Neural progenitor cell (in vitro differentiated cells): ENCODE results near the gene ACSM3. TPM values are rescaled to one million over a fixed set of nuclear protein-coding genes. Genes with fewer than 3 reads are reported as not detected.
A peak's percentile ranks its signal among the peaks of the same experiment; 100 is the strongest.
"Not testable (repeated sequence)": the region's sequence is repeated elsewhere in the genome, so short reads cannot be mapped to it uniquely, and the experiment has no call there.

Source experiments
- DNase-seq: peaks from one replicate; pipeline ENCODE4 v3.0.0-alpha.2; 2016; ENCODE audit warnings: low spot score
- H2AFZ ChIP-seq: fragments of 200-600 bp; sonication (generic); replicated peaks from 2 replicates; pipeline ENCODE4 v1.6.1; 2016; ENCODE audit warnings: antibody characterized with exemption
- H3F3A ChIP-seq: fragments of 200-600 bp; sonication (generic); 2 replicates; pipeline ENCODE4 v1.6.1; 2016; ENCODE audit warnings: antibody characterized with exemption, low read depth
- H3K27ac ChIP-seq: fragments of 200-600 bp; sonication (generic); 2 replicates; pipeline ENCODE4 v1.5.1; 2016; ENCODE audit warnings: mild to moderate bottlenecking
- H3K27me3 ChIP-seq: fragments of 200-600 bp; sonication (generic); 2 replicates; pipeline ENCODE4 v1.6.1; 2016; ENCODE audit warnings: mild to moderate bottlenecking, moderate library complexity
- H3K36me3 ChIP-seq: fragments of 200-600 bp; sonication (generic); 2 replicates; pipeline ENCODE4 v1.5.1; 2016
- H3K4me1 ChIP-seq: fragments of 200-600 bp; sonication (generic); 2 replicates; pipeline ENCODE4 v1.6.1; 2016; ENCODE audit warnings: mixed run types
- H3K4me2 ChIP-seq: fragments of 200-600 bp; sonication (generic); 2 replicates; pipeline ENCODE4 v1.6.1; 2016
- H3K4me3 ChIP-seq: fragments of 200-600 bp; sonication (generic); 2 replicates; pipeline ENCODE4 v1.5.1; 2016
- H3K79me2 ChIP-seq: fragments of 200-600 bp; sonication (generic); 2 replicates; pipeline ENCODE4 v1.6.1; 2016; ENCODE audit warnings: low read depth
- H3K9ac ChIP-seq: fragments of 200-600 bp; sonication (generic); 2 replicates; pipeline ENCODE4 v1.6.1; 2016
- H3K9me3 ChIP-seq: fragments of 200-600 bp; sonication (generic); 2 replicates; pipeline ENCODE4 v1.5.1; 2016; ENCODE audit warnings: low read depth
- H4K20me1 ChIP-seq: fragments of 200-600 bp; sonication (generic); 2 replicates; pipeline ENCODE4 v1.6.1; 2016; ENCODE audit warnings: low read depth
- H3K27ac Mint-ChIP-seq: 3 replicates; pipeline ENCODE4 v1.8.0; 2021; ENCODE audit warnings: mixed read lengths
- H3K27me3 Mint-ChIP-seq: 2 replicates; pipeline ENCODE4 v1.8.0; 2022; ENCODE audit warnings: low read depth, mild to moderate bottlenecking, inconsistent platforms, moderate library complexity, mixed read lengths; ENCODE audit not compliant: insufficient read depth
- H3K36me3 Mint-ChIP-seq: 3 replicates; pipeline ENCODE4 v1.8.0; 2021; ENCODE audit warnings: mixed read lengths
- H3K4me1 Mint-ChIP-seq: 3 replicates; pipeline ENCODE4 v1.8.0; 2021; ENCODE audit warnings: mixed read lengths
- H3K4me3 Mint-ChIP-seq: 3 replicates; pipeline ENCODE4 v1.8.0; 2021; ENCODE audit warnings: mild to moderate bottlenecking, moderate library complexity, mixed read lengths
- H3K9me3 Mint-ChIP-seq: 3 replicates; pipeline ENCODE4 v1.8.0; 2020; ENCODE audit warnings: mixed read lengths
- EZH2 ChIP-seq: fragments of 200-600 bp; sonication (generic); IDR thresholded peaks from 2 replicates; pipeline ENCODE4 v1.6.1; 2017; ENCODE audit warnings: antibody characterized with exemption, mild to moderate bottlenecking, moderate library complexity
- EZH2phosphoT487 ChIP-seq: fragments of 200-600 bp; sonication (generic); IDR thresholded peaks from 2 replicates; pipeline ENCODE4 v1.6.1; 2017; ENCODE audit warnings: antibody characterized with exemption
- total RNA-seq: library from RNA; depleted of rRNA; stranded (reverse); fragments of >200 nt; gene quantifications from 2 replicates; pipeline ENCODE4 v1.2.3, GENCODE V29; 2015; ENCODE audit warnings: low replicate concordance
- TF ChIP-seq, protein P1 (sequence below): fragments of 200-600 bp; sonication (generic); IDR thresholded peaks from 2 replicates; pipeline ENCODE4 v1.5.1; 2017; ENCODE audit warnings: antibody characterized with exemption, mild to moderate bottlenecking

The ACSM3 gene
- total RNA-seq: 2.9 and 3.8 TPM in 2 replicates

- no peaks in the 10 kb centered on the region for H3K36me3 Mint-ChIP-seq
- H3K36me3 ChIP-seq: no peaks in the 10 kb centered on the region
- H3K4me2 ChIP-seq: peak within 1 kb of the TSS; percentile 50
- peak within 1 kb of the TSS; percentile 16 for H3K4me3 Mint-ChIP-seq
- H3K27ac Mint-ChIP-seq: no peak within 1 kb of the TSS
- no peaks in the 10 kb centered on the region for H3K27me3 ChIP-seq
- DNase-seq: peak; percentile 52
- H3K9ac ChIP-seq: no peak within 1 kb of the TSS
- TF ChIP-seq EZH2 (no peak), EZH2phosphoT487 (no peak)
- TF ChIP-seq, protein P1, sequence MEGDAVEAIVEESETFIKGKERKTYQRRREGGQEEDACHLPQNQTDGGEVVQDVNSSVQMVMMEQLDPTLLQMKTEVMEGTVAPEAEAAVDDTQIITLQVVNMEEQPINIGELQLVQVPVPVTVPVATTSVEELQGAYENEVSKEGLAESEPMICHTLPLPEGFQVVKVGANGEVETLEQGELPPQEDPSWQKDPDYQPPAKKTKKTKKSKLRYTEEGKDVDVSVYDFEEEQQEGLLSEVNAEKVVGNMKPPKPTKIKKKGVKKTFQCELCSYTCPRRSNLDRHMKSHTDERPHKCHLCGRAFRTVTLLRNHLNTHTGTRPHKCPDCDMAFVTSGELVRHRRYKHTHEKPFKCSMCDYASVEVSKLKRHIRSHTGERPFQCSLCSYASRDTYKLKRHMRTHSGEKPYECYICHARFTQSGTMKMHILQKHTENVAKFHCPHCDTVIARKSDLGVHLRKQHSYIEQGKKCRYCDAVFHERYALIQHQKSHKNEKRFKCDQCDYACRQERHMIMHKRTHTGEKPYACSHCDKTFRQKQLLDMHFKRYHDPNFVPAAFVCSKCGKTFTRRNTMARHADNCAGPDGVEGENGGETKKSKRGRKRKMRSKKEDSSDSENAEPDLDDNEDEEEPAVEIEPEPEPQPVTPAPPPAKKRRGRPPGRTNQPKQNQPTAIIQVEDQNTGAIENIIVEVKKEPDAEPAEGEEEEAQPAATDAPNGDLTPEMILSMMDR: no peak
- peaks cover 5% of the 10 kb centered on the region for H3K4me1 Mint-ChIP-seq
- H3K9me3 Mint-ChIP-seq: peaks cover 8% of the 10 kb centered on the region
- no peaks in the 10 kb centered on the region for H3F3A ChIP-seq
- peak within 1 kb of the TSS; percentile 100 for H2AFZ ChIP-seq
- H3K4me3 ChIP-seq: no peak within 1 kb of the TSS
- H3K4me1 ChIP-seq: no peaks in the 10 kb centered on the region
- H4K20me1 ChIP-seq: no peaks in the 10 kb centered on the region
- H3K9me3 ChIP-seq: peaks cover 4% of the 10 kb centered on the region
- H3K27ac ChIP-seq: no peak within 1 kb of the TSS
- H3K27me3 Mint-ChIP-seq: peaks cover 4% of the 10 kb centered on the region
- H3K79me2 ChIP-seq: no peaks in the 10 kb centered on the region
These were observed at the start of gene ACSM3 for GRCh38 chr16:20763461-20764232. Gene ACSM3, plus strand, starts transcription at chr16:20764014. Its CDS starts 6,021 bp downstream, at chr16:20770035.

DNA sequence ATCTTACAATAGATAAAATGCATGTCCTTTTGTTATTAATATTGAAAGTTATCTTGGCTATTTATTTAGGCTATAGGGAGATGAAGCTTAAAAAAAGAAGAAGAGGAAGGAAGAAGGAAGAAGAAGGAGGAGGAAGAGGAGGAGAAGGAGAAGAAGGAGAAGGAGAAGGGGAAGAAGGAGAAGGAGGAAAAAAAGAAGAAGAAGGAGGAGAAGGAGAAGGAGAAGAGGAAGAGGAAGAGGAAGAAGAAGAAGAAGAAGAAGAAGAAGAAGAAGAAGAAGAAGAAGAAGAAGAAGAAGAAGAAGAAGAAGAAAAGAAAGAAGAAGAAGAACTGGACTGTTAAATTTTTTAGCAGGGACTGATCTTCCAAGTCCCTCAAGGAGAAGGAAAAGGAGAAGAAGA, 46.1 kb upstream of the ACSM3 start:
- not testable (repeated sequence) for H3K27me3 Mint-ChIP-seq, H3K36me3 ChIP-seq, H2AFZ ChIP-seq, H3K4me2 ChIP-seq, H3K27me3 ChIP-seq, H3K9ac ChIP-seq, H3K4me3 ChIP-seq, H3K9me3 ChIP-seq, DNase-seq, H3K9me3 Mint-ChIP-seq, H4K20me1 ChIP-seq, H3K4me1 Mint-ChIP-seq, H3K27ac Mint-ChIP-seq, H3K27ac ChIP-seq, H3F3A ChIP-seq, H3K4me3 Mint-ChIP-seq, H3K4me1 ChIP-seq, H3K36me3 Mint-ChIP-seq, H3K79me2 ChIP-seq

- H3K27ac ChIP-seq: no peak overlapping the region
- H3K4me3 ChIP-seq: no peak overlapping the region
- no peaks in the 10 kb centered on the region for H3K36me3 ChIP-seq
- H3K9ac ChIP-seq: no peak overlapping the region
- no peak overlapping the region for H2AFZ ChIP-seq
- Mint-ChIP-seq H3K36me3 (no peaks in the 10 kb centered on the region), H3K9me3 (no peaks in the 10 kb centered on the region), H3K27ac (no peak overlapping the region), H3K4me1 (no peaks in the 10 kb centered on the region), H3K27me3 (no peaks in the 10 kb centered on the region), H3K4me3 (no peak overlapping the region)
- no peaks in the 10 kb centered on the region for H3F3A ChIP-seq
- H4K20me1 ChIP-seq: no peaks in the 10 kb centered on the region
- TF ChIP-seq, protein P1: no peak
- TF ChIP-seq EZH2: no peak
- TF ChIP-seq EZH2phosphoT487: no peak
- H3K27me3 ChIP-seq: peaks cover 4% of the 10 kb centered on the region
- no peaks in the 10 kb centered on the region for H3K4me1 ChIP-seq
- H3K79me2 ChIP-seq: no peaks in the 10 kb centered on the region
- no peak overlapping the region for H3K4me2 ChIP-seq
- no peak for DNase-seq
- no peaks in the 10 kb centered on the region for H3K9me3 ChIP-seq
These were observed 43.6 kb upstream of the ACSM3 start for GRCh38 chr16:20720251-20720650.

DNA sequence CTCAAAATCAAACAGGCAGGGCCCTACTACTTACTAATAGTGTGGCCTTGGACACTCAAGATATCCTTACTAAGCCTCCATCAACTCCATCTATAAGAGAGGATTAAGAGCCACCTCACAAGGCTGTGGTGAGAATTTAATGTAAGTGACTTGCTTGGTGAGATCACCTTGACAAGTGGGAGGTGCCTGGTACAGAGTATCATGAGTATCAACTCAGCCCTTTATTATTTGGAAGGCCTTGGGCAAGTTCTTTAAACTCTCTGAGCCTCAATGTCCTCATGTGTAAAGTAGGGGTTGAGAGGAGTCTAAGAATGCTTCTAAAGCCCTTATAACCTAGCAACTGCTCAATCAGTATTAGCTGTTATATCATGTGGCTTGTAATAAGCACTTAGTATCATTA, 37.2 kb upstream of the ACSM3 start:
- Histone ChIP-seq H3K4me2 (no peak overlapping the region), H3K27ac (no peak overlapping the region), H3K4me3 (no peak overlapping the region), H3F3A (no peaks in the 10 kb centered on the region), H3K9ac (no peak overlapping the region), H3K4me1 (no peaks in the 10 kb centered on the region), H3K79me2 (no peaks in the 10 kb centered on the region), H3K27me3 (peaks cover 3% of the 10 kb centered on the region), H3K36me3 (no peaks in the 10 kb centered on the region), H3K9me3 (no peaks in the 10 kb centered on the region), H2AFZ (no peak overlapping the region), H4K20me1 (no peaks in the 10 kb centered on the region)
- Mint-ChIP-seq H3K9me3 (no peaks in the 10 kb centered on the region), H3K4me1 (no peaks in the 10 kb centered on the region), H3K27me3 (no peaks in the 10 kb centered on the region), H3K27ac (no peak overlapping the region), H3K4me3 (no peak overlapping the region), H3K36me3 (no peaks in the 10 kb centered on the region)
- TF ChIP-seq EZH2phosphoT487 (no peak), EZH2 (no peak)
- TF ChIP-seq, protein P1: no peak
- no peak for DNase-seq
